Measurements from ENCODE around the gene KCNB1. TPM values are rescaled to one million over a fixed set of nuclear protein-coding genes. Genes with fewer than 3 reads are reported as not detected.

The KCNB1 gene
- total RNA-seq, 4 donors from 2014 or later: 1.9 to 5.6 (median 2.3) TPM

GRCh38 chr20:49338061-49338460, 144.4 kb downstream of the KCNB1 start:
- intact Hi-C loops (cut with DNase I; ENCODE audit: low total_unique reads) (no loop called here), in situ Hi-C loops (cut with MboI; ENCODE audit: low pct_ligation_motif_present in 1 of 4, low pct_unique_long_range_greater_than_20kb in 1 of 4, low sequenced_read_pairs in 3 of 4) (loop anchor here (10.0 to 25.0 kb wide), 6 partner anchors 147 to 524 kb away; partner anchors contain the start of gene KCNB1 (in 2 of the 4))
- Histone ChIP-seq H3K9me3 (no peaks in the 10 kb centered on the region), H3K4me3 (no peak overlapping the region), H3K36me3 (no peaks in the 10 kb centered on the region), H3K4me1 (no peaks in the 10 kb centered on the region), H3K27me3 (no peaks in the 10 kb centered on the region), H3K27ac (no peak overlapping the region)
- 90 to 100% methylated on average over 2 to 11 of the region's 11 CpGs for WGBS, 2 donors (ENCODE audit: low coverage in 1 of 2)
- TF ChIP-seq, protein P1, sequence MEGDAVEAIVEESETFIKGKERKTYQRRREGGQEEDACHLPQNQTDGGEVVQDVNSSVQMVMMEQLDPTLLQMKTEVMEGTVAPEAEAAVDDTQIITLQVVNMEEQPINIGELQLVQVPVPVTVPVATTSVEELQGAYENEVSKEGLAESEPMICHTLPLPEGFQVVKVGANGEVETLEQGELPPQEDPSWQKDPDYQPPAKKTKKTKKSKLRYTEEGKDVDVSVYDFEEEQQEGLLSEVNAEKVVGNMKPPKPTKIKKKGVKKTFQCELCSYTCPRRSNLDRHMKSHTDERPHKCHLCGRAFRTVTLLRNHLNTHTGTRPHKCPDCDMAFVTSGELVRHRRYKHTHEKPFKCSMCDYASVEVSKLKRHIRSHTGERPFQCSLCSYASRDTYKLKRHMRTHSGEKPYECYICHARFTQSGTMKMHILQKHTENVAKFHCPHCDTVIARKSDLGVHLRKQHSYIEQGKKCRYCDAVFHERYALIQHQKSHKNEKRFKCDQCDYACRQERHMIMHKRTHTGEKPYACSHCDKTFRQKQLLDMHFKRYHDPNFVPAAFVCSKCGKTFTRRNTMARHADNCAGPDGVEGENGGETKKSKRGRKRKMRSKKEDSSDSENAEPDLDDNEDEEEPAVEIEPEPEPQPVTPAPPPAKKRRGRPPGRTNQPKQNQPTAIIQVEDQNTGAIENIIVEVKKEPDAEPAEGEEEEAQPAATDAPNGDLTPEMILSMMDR (IDR thresholded peaks at IDR 0.05): no peak
- TF ChIP-seq EP300 (IDR thresholded peaks at IDR 0.05; ENCODE audit: low read depth) (no peak), POLR2A (IDR thresholded peaks at IDR 0.05) (no peak), POLR2AphosphoS5 (IDR thresholded peaks at IDR 0.05) (no peak)
- no peak for DNase-seq

DNA sequence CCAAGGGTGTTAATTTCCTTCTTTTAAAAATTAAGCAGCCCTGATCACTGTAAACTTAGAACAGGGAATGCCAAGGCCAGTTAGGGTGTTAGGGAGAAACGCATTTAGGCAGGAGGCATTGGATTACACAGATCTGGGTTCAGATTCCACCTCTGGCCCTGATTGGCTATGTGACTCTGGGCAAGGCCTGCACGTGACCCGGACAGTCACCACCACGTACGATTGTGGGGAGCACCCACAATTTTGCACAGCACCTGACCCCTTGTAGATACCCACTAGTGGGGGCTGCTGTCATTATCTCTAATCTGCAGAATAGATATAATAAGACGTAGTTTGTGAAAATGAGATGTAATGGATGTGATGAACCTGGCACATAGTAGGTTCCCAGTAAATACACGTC, 145.1 kb downstream of the KCNB1 start:
- DNase-seq: no peak
- Histone ChIP-seq H3K27me3 (no peaks in the 10 kb centered on the region), H3K27ac (no peak overlapping the region), H3K36me3 (no peaks in the 10 kb centered on the region), H3K4me1 (no peaks in the 10 kb centered on the region), H3K9me3 (no peaks in the 10 kb centered on the region), H3K4me3 (no peak overlapping the region)
- 68% methylated on average over 7 of the region's 7 CpGs; no CpG with 5 or more reads in 1 of the 2 donors for WGBS, 2 donors (ENCODE audit: low coverage in 1 of 2)
- in situ Hi-C loops (cut with MboI; ENCODE audit: low pct_ligation_motif_present in 1 of 4, low pct_unique_long_range_greater_than_20kb in 1 of 4, low sequenced_read_pairs in 3 of 4): loop anchor here (10.0 to 25.0 kb wide), 6 partner anchors 147 to 525 kb away; partner anchors contain the start of gene KCNB1 (in 2 of the 4)
- intact Hi-C loops (cut with DNase I; ENCODE audit: low total_unique reads): no loop called here
- no peak for TF ChIP-seq POLR2A (IDR thresholded peaks at IDR 0.05)
- no peak for TF ChIP-seq EP300 (IDR thresholded peaks at IDR 0.05; ENCODE audit: low read depth)
- TF ChIP-seq POLR2AphosphoS5 (IDR thresholded peaks at IDR 0.05): no peak
- TF ChIP-seq, protein P1 (IDR thresholded peaks at IDR 0.05): no peak

- Histone ChIP-seq H3K27me3 (no peaks in the 10 kb centered on the region), H3K27ac (no peak overlapping the region), H3K4me1 (no peaks in the 10 kb centered on the region), H3K9me3 (no peaks in the 10 kb centered on the region), H3K36me3 (no peaks in the 10 kb centered on the region), H3K4me3 (no peak overlapping the region)
- 78 to 84% methylated on average over 6 to 7 of the region's 7 CpGs for WGBS, 2 donors (ENCODE audit: low coverage in 1 of 2)
- no peak for DNase-seq
- TF ChIP-seq POLR2AphosphoS5 (IDR thresholded peaks at IDR 0.05) (no peak), POLR2A (IDR thresholded peaks at IDR 0.05) (no peak), EP300 (IDR thresholded peaks at IDR 0.05; ENCODE audit: low read depth) (no peak)
- TF ChIP-seq, protein P1 (IDR thresholded peaks at IDR 0.05): no peak
- in situ Hi-C loops (cut with MboI; ENCODE audit: low pct_ligation_motif_present in 1 of 4, low pct_unique_long_range_greater_than_20kb in 1 of 4, low sequenced_read_pairs in 3 of 4): loop anchor here (10.0 to 25.0 kb wide), 6 partner anchors 148 to 526 kb away; partner anchors contain the start of gene KCNB1 (in 2 of the 4)
- intact Hi-C loops (cut with DNase I; ENCODE audit: low total_unique reads): no loop called here
Observed at GRCh38 chr20:49336786-49337185, 145.7 kb downstream of the KCNB1 start.

- DNase-seq: no peak
- in situ Hi-C loops (cut with MboI; ENCODE audit: low pct_ligation_motif_present in 1 of 4, low pct_unique_long_range_greater_than_20kb in 1 of 4, low sequenced_read_pairs in 3 of 4) (loop anchor here (10.0 to 25.0 kb wide), 6 partner anchors 149 to 527 kb away; partner anchors contain the start of gene KCNB1 (in 2 of the 4)), intact Hi-C loops (cut with DNase I; ENCODE audit: low total_unique reads) (loop anchor here (2.0 kb wide), 1 partner anchor 149 kb away; no protein-coding TSS in a partner anchor)
- Histone ChIP-seq H3K4me1 (no peaks in the 10 kb centered on the region), H3K27ac (no peak overlapping the region), H3K27me3 (no peaks in the 10 kb centered on the region), H3K36me3 (no peaks in the 10 kb centered on the region), H3K9me3 (no peaks in the 10 kb centered on the region), H3K4me3 (no peak overlapping the region)
- WGBS, 2 donors (ENCODE audit: low coverage in 1 of 2): 80 to 88% methylated on average over 1 to 12 of the region's 12 CpGs
- TF ChIP-seq EP300 (IDR thresholded peaks at IDR 0.05; ENCODE audit: low read depth): no peak
- TF ChIP-seq POLR2A (IDR thresholded peaks at IDR 0.05): no peak
- TF ChIP-seq, protein P1 (IDR thresholded peaks at IDR 0.05): no peak
- no peak for TF ChIP-seq POLR2AphosphoS5 (IDR thresholded peaks at IDR 0.05)
Observed at GRCh38 chr20:49335476-49335875, 147.0 kb downstream of the KCNB1 start.

Measured in transverse colon (tissue), 4 donors.